HCT116 (cell line): ENCODE results near the gene LCN9. TPM values are rescaled to one million over a fixed set of nuclear protein-coding genes. Genes with fewer than 3 reads are reported as not detected.

Experiments
- ATAC-seq: fragments of 200-7000 bp; cut with Tn5 transposase; 2 replicates; pipeline ENCODE4 v1.9.1; 2020; ENCODE audit warnings: mild to moderate bottlenecking, moderate library complexity
- BruUV-seq: library from RNA; stranded (reverse); fragments of 400-500 nt; replicated peaks from 2 replicates; lab custom pipeline; 2021; lab: Mats Ljungman, UMichigan
- CTCF ChIA-PET: fragments of 300-600 bp; sonication (Branson Sonifier 250); formaldehyde crosslinking; loops from one replicate; lab custom pipeline; 2021; ENCODE audit warnings: antibody characterized with exemption; lab: Charles Lee
- POLR2A ChIA-PET: fragments of 300-600, 350-600 bp; sonication (Branson Sonifier 250); formaldehyde crosslinking; loops from one replicate; lab custom pipeline; 2021; ENCODE audit warnings: antibody characterized with exemption; lab: Charles Lee
- RAD21 ChIA-PET, 2 experiments: fragments of 300-600 bp; sonication (Branson Sonifier 250); formaldehyde crosslinking; loops; one replicate each; lab custom pipeline; 2023; ENCODE audit warnings: low total read pairs in 2 of 2; ENCODE audit not compliant: uncharacterized antibody in 2 of 2, unreplicated experiment in 2 of 2, low non-redundant PET in 1 of 2; lab: Charles Lee
- DNase-seq: peaks from one replicate; pipeline ENCODE4 v3.0.0-alpha.2; 2010; ENCODE audit warnings: low read depth, low spot score
- H2AFZ ChIP-seq: fragments of 200-600 bp; shearing (Covaris generic), sonication (generic); 2 replicates; pipeline ENCODE4 v1.6.1; 2017; ENCODE audit warnings: low read depth, mixed run types, mixed read lengths, antibody characterized with exemption, low read length; ENCODE audit not compliant: poor library complexity, severe bottlenecking
- H3K27ac ChIP-seq: 2 replicates; pipeline ENCODE4 v1.5.1; 2012; ENCODE audit warnings: low read depth, low read length
- H3K27me3 ChIP-seq: fragments of 200-600 bp; sonication (generic); 2 replicates; pipeline ENCODE4 v1.6.1; 2016; ENCODE audit warnings: mixed run types, low read length, mixed read lengths; ENCODE audit not compliant: insufficient read depth
- H3K36me3 ChIP-seq, 2 experiments: fragments of 200-500 bp in 1 of 2; fragments of 200-600 bp in 1 of 2; sonication (Bioruptor generic) in 1 of 2; sonication (generic) in 1 of 2; 2 replicates each; pipeline versions ENCODE4 v1.5.1 to v1.6.1; 2014 to 2016; ENCODE audit warnings: low read length in 2 of 2, inconsistent platforms in 1 of 2, mixed read lengths in 1 of 2, mixed run types in 1 of 2; ENCODE audit not compliant: insufficient read depth in 2 of 2, control insufficient read depth in 1 of 2
- H3K4me1 ChIP-seq, 2 experiments: fragments of 200-600 bp in 1 of 2; sonication (generic) in 1 of 2; 2 replicates each; pipeline versions ENCODE4 v1.5.1 to v1.6.1; 2012 to 2017; ENCODE audit warnings: low read length in 2 of 2, inconsistent platforms in 1 of 2, mild to moderate bottlenecking in 1 of 2, mixed read lengths in 1 of 2, mixed run types in 1 of 2, moderate library complexity in 1 of 2; ENCODE audit not compliant: insufficient read depth in 2 of 2, control insufficient read depth in 1 of 2
- H3K4me2 ChIP-seq: fragments of 200-600 bp; sonication (generic); 2 replicates; pipeline ENCODE4 v1.6.1; 2017; ENCODE audit warnings: mixed run types, low read length, mixed read lengths
- H3K4me3 ChIP-seq, 2 experiments: fragments of 200-600 bp in 1 of 2; sonication (generic) in 1 of 2; replicated peaks in 1 of 2; 2 replicates each; pipeline ENCODE4 v1.5.1; 2011 to 2016; ENCODE audit warnings: low read length in 2 of 2, control low read depth in 1 of 2, low read depth in 1 of 2, mild to moderate bottlenecking in 1 of 2, mixed read lengths in 1 of 2, mixed run types in 1 of 2
- H3K79me2 ChIP-seq: fragments of 200-600 bp; sonication (generic); 2 replicates; pipeline ENCODE4 v1.6.1; 2017; ENCODE audit warnings: mild to moderate bottlenecking, mixed run types, low read length, moderate library complexity, mixed read lengths; ENCODE audit not compliant: insufficient read depth
- H3K9ac ChIP-seq: fragments of 200-600 bp; sonication (generic); 2 replicates; pipeline ENCODE4 v1.6.1; 2016; ENCODE audit warnings: low read length, mixed read lengths
- H3K9me2 ChIP-seq: fragments of 200-600 bp; sonication (generic), shearing (Covaris generic); 2 replicates; pipeline ENCODE4 v1.6.1; 2017; ENCODE audit warnings: mixed run types, mild to moderate bottlenecking, moderate library complexity; ENCODE audit not compliant: insufficient read depth
- H3K9me3 ChIP-seq, 2 experiments: fragments of 200-500 bp in 1 of 2; fragments of 200-600 bp in 1 of 2; sonication (Bioruptor generic) in 1 of 2; sonication (generic) in 1 of 2; 2 replicates each; pipeline ENCODE4 v1.6.1; 2014 to 2017; ENCODE audit warnings: low read length in 2 of 2, mixed read lengths in 2 of 2, inconsistent platforms in 1 of 2, low read depth in 1 of 2, mild to moderate bottlenecking in 1 of 2, mixed run types in 1 of 2, moderate library complexity in 1 of 2; ENCODE audit not compliant: control insufficient read depth in 1 of 2, insufficient read depth in 1 of 2
- H4K20me1 ChIP-seq: fragments of 200-600 bp; sonication (generic), shearing (Covaris generic); 2 replicates; pipeline ENCODE4 v1.6.1; 2017; ENCODE audit warnings: mixed run types, mild to moderate bottlenecking, moderate library complexity; ENCODE audit not compliant: insufficient read depth
- EGR1 ChIP-seq: IDR thresholded peaks from 2 replicates; pipeline ENCODE4 v1.6.1; 2012; ENCODE audit warnings: low read depth
- FOSL1 ChIP-seq: IDR thresholded peaks from 2 replicates; pipeline ENCODE4 v1.6.1; 2012; ENCODE audit warnings: low read depth
- MAX ChIP-seq: IDR thresholded peaks from 2 replicates; pipeline ENCODE4 v1.6.1; 2012
- POLR2A ChIP-seq: IDR thresholded peaks from 2 replicates; pipeline ENCODE4 v1.7.0; 2011; ENCODE audit warnings: borderline replicate concordance; ENCODE audit not compliant: insufficient read depth, insufficient read length; ENCODE audit errors: extremely low read depth
- REST ChIP-seq: IDR thresholded peaks from 2 replicates; pipeline ENCODE4 v1.6.1; 2012; ENCODE audit warnings: low read depth
- TCF7L2 ChIP-seq: IDR thresholded peaks from 2 replicates; pipeline ENCODE4 v1.7.0; 2011; ENCODE audit warnings: borderline replicate concordance, inconsistent platforms; ENCODE audit not compliant: insufficient read depth, insufficient read length; ENCODE audit errors: extremely low read depth
- ZBTB33 ChIP-seq: IDR thresholded peaks from 2 replicates; pipeline ENCODE4 v1.6.1; 2011; ENCODE audit warnings: mild to moderate bottlenecking, low read length, moderate library complexity; ENCODE audit not compliant: insufficient replicate concordance; ENCODE audit errors: extremely low read depth
- ZFX ChIP-seq: fragments of 450-650 bp; IDR thresholded peaks from 2 replicates; pipeline ENCODE4 v1.6.1; 2017
- intact Hi-C: fragments of 100-400 bp; cut with micrococcal nuclease; formaldehyde crosslinking; loops from 2 replicates; pipeline ENCODE4 v1.10.0; 2022
- total RNA-seq: library from RNA; stranded (reverse); gene quantifications from one replicate; pipeline ENCODE4 v1.2.1, GENCODE V29; 2021; ENCODE audit not compliant: unreplicated experiment

Gene LCN9
- total RNA-seq, 1 experiment from 2014 or later: not detected

GRCh38 chr9:135705376-135705775 is 42.3 kb downstream of the LCN9 start:
- H3K27ac ChIP-seq: no peak overlapping the region
- H3K4me2 ChIP-seq: no peak overlapping the region
- ATAC-seq (no peak), DNase-seq (no peak)
- no peaks in the 10 kb centered on the region for H3K79me2 ChIP-seq
- H3K9me3 ChIP-seq: no peaks in the 10 kb centered on the region
- ChIA-PET RAD21 (no interaction called here), CTCF (no interaction called here), POLR2A (no interaction called here)
- no peaks in the 10 kb centered on the region for H3K9me2 ChIP-seq
- peaks cover 2 to 8% of the 10 kb centered on the region in 2 experiments; a peak in 3 of 4 replicates for H3K4me1 ChIP-seq
- intact Hi-C loops: no loop called here
- no peak overlapping the region for H2AFZ ChIP-seq
- H3K9ac ChIP-seq: no peak overlapping the region
- H3K27me3 ChIP-seq: peaks cover 14% of the 10 kb centered on the region; the same call in 1 of the 2 replicates
- H4K20me1 ChIP-seq: no peaks in the 10 kb centered on the region
- TF ChIP-seq TCF7L2: peak; percentile 26
- no peak for TF ChIP-seq ZBTB33
- no peak for TF ChIP-seq MAX
- no peak overlapping the region for H3K4me3 ChIP-seq
- no peaks in the 10 kb centered on the region for H3K36me3 ChIP-seq
- BruUV-seq: no TSS peak

GRCh38 chr9:135706288-135706687 is 43.2 kb downstream of the LCN9 start:
- ATAC-seq: no peak

More at GRCh38 chr9:135706288-135706687, 43.2 kb downstream of the LCN9 start:
- Histone ChIP-seq H3K27ac (no peak overlapping the region), H2AFZ (no peak overlapping the region), H3K36me3 (no peaks in the 10 kb centered on the region), H4K20me1 (no peaks in the 10 kb centered on the region), H3K4me3 (no peak overlapping the region), H3K27me3 (peaks cover 14% of the 10 kb centered on the region; the same call in 1 of the 2 replicates), H3K9ac (no peak overlapping the region), H3K4me1 (peaks cover 2 to 8% of the 10 kb centered on the region in 2 experiments; a peak in 3 of 4 replicates), H3K79me2 (no peaks in the 10 kb centered on the region), H3K9me3 (no peaks in the 10 kb centered on the region), H3K4me2 (no peak overlapping the region), H3K9me2 (no peaks in the 10 kb centered on the region)
- DNase-seq: no peak
- ChIA-PET POLR2A (no interaction called here), RAD21 (no interaction called here), CTCF (no interaction called here)
- intact Hi-C loops: no loop called here
- TF ChIP-seq POLR2A: no peak
- no peak for TF ChIP-seq ZFX
- TF ChIP-seq FOSL1: no peak
- no peak for TF ChIP-seq EGR1
- no peak for TF ChIP-seq REST
- TF ChIP-seq TCF7L2: no peak
- no TSS peak for BruUV-seq
